Lower leg skin (tissue), 4 donors: Measurements from ENCODE around the gene DBN1. TPM values are rescaled to one million over a fixed set of nuclear protein-coding genes. Genes with fewer than 3 reads are reported as not detected.

Experiments used
- DNase-seq, 2 donors: peaks; one replicate each; pipeline ENCODE4 v3.0.0-alpha.2; 2019; ENCODE audit warnings: low spot score in 2 of 2
- H3K4me3 ChIP-seq: fragments of 200-600 bp; sonication (generic); 2 replicates; pipeline ENCODE4 v1.5.1; 2017; ENCODE audit warnings: mild to moderate bottlenecking, low read depth; ENCODE audit not compliant: poor library complexity, severe bottlenecking
- CTCF ChIP-seq, 3 donors: fragments of 450-650 bp; IDR thresholded peaks; one replicate each; pipeline ENCODE4 v1.5.1; 2016; ENCODE audit warnings: antibody characterized with exemption in 3 of 3, mild to moderate bottlenecking in 3 of 3, moderate library complexity in 2 of 3
- POLR2A ChIP-seq, 2 donors: fragments of 450-650 bp; IDR thresholded peaks; one replicate each; pipeline ENCODE4 v1.6.1; 2016 to 2017; ENCODE audit warnings: antibody characterized with exemption in 2 of 2, mild to moderate bottlenecking in 1 of 2, moderate library complexity in 1 of 2
- WGBS, 2 donors: methylation state at CpG; one replicate each; pipeline ENCODE4 v1.1.5; 2018; 5-methylcytosine and 5-hydroxymethylcytosine counted together
- intact Hi-C: fragments of 100-400 bp; cut with DNase I; formaldehyde crosslinking; loops from one replicate; pipeline ENCODE4 v1.15.0; 2023; ENCODE audit warnings: low total_unique reads
- total RNA-seq, 4 donors: library from RNA; depleted of rRNA; stranded (reverse); fragments of >200 nt; gene quantifications; one replicate each; pipeline ENCODE4 v1.1.0, GENCODE V29; 2016

Gene DBN1
- 10 to 100 TPM; 14.0 to 65.5 (median 27.6) TPM for total RNA-seq

- H3K4me3 ChIP-seq, result peak within 1 kb of the TSS; percentile 56
- WGBS, 2 donors, result 1 to 4% methylated on average over 33 to 43 of the region's 69 CpGs
- no peak for DNase-seq
- TF ChIP-seq POLR2A (IDR thresholded peaks at IDR 0.05), result no peak
- no peak for TF ChIP-seq CTCF (IDR thresholded peaks at IDR 0.05)
- intact Hi-C loops, result no loop called here
Observed at GRCh38 chr5:177473443-177474001, at the start of gene DBN1. DBN1 (minus strand) TSS chr5:177473634; CDS start chr5:177473521, 113 bp downstream.

- TF ChIP-seq CTCF (IDR thresholded peaks at IDR 0.05) (no peak), POLR2A (IDR thresholded peaks at IDR 0.05) (no peak)
- intact Hi-C loops, result no loop called here
- H3K4me3 ChIP-seq, result no peak overlapping the region
- 90 to 94% methylated on average over 2 of the region's 2 CpGs for WGBS, 2 donors
- DNase-seq, result no peak
Observed at GRCh38 chr5:177520916-177521513, 47.6 kb upstream of the DBN1 start.

GRCh38 chr5:177520271-177520670, 46.8 kb upstream of the DBN1 start:
- intact Hi-C loops, result no loop called here
- H3K4me3 ChIP-seq, result no peak overlapping the region
- no peak for DNase-seq
- TF ChIP-seq POLR2A (IDR thresholded peaks at IDR 0.05) (no peak), CTCF (IDR thresholded peaks at IDR 0.05) (no peak)
- WGBS, 2 donors, result 92 to 97% methylated on average over 3 of the region's 3 CpGs

- no peak overlapping the region for H3K4me3 ChIP-seq
- intact Hi-C loops, result no loop called here
- 79 to 82% methylated on average over 13 of the region's 13 CpGs for WGBS, 2 donors
- TF ChIP-seq CTCF (IDR thresholded peaks at IDR 0.05) (no peak), POLR2A (IDR thresholded peaks at IDR 0.05) (no peak)
- DNase-seq, result no peak
Observed at GRCh38 chr5:177519463-177520235, 46.2 kb upstream of the DBN1 start.

GRCh38 chr5:177516601-177517568, 43.5 kb upstream of the DBN1 start, which contains the start of gene DDX41:
DDX41 (minus strand) TSS chr5:177516961; CDS start chr5:177516945, 16 bp downstream.
- intact Hi-C loops, result no loop called here
- WGBS, 2 donors, result 0 to 1% methylated on average over 73 to 91 of the region's 96 CpGs

More at GRCh38 chr5:177516601-177517568, 43.5 kb upstream of the DBN1 start, which contains the start of gene DDX41:
- peak; percentile 99 for DNase-seq
- peak within 1 kb of the TSS; percentile 80 for H3K4me3 ChIP-seq
- no peak for TF ChIP-seq CTCF (IDR thresholded peaks at IDR 0.05)
- TF ChIP-seq POLR2A (IDR thresholded peaks at IDR 0.05), result no peak
